ENCODE measurements around the gene H1-8.

H1-8 gene

DNA sequence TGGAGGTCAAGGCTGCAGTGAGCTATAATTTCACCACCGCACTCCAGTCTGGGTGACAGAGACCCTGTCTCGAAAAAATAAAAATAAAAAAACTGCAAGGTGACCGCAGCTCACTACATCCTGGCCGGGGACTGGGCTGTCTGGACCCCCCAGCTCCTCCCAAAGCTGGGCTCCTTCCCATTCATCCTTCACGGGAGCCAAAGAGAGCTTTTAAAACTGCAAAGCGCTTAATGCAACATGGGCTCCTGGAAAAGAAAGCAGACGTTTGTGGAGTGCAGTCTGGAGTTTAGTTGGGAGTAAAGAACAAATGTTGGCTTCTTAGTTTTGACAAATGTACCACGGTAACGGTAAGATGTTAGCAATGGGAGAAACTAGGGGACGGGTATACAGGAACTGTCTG lies 51.4 kb downstream of the H1-8 start:
- H3K4me3 ChIP-seq (ENCODE audit: low read depth, low read length): no peak overlapping the region
- TF ChIP-seq, protein P1, sequence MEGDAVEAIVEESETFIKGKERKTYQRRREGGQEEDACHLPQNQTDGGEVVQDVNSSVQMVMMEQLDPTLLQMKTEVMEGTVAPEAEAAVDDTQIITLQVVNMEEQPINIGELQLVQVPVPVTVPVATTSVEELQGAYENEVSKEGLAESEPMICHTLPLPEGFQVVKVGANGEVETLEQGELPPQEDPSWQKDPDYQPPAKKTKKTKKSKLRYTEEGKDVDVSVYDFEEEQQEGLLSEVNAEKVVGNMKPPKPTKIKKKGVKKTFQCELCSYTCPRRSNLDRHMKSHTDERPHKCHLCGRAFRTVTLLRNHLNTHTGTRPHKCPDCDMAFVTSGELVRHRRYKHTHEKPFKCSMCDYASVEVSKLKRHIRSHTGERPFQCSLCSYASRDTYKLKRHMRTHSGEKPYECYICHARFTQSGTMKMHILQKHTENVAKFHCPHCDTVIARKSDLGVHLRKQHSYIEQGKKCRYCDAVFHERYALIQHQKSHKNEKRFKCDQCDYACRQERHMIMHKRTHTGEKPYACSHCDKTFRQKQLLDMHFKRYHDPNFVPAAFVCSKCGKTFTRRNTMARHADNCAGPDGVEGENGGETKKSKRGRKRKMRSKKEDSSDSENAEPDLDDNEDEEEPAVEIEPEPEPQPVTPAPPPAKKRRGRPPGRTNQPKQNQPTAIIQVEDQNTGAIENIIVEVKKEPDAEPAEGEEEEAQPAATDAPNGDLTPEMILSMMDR (IDR thresholded peaks at IDR 0.05; ENCODE audit: control insufficient read depth, extremely low read depth, insufficient read depth): no peak
- no peak for DNase-seq (ENCODE audit: low read depth)

DNA sequence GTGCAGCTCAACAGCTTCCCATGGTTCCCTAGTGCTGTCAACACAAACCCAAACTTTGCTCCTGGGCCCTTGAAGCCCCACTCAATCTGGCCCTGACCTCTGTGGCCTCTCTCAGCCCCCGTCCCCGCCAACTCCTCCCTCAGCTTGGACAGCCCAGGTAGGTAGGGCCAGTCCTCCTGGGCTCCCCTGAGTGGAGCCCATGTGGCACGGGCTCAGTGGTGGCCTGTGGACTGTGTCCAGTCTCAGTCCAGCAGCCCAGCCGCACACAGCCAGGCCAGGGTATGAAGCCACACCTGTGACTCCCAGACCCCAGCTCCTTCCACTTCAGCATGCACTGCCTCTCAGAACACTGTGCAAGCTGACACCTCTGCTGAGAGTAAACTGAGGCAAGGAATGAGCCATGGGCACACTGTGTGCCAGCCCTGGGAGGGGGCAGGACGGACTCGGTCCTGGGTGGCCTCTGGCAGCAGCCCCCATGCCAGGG lies 52.0 kb downstream of the H1-8 start:
- H3K4me3 ChIP-seq (ENCODE audit: low read depth, low read length): no peak overlapping the region
- TF ChIP-seq, protein P1 (IDR thresholded peaks at IDR 0.05; ENCODE audit: control insufficient read depth, extremely low read depth, insufficient read depth): no peak
- no peak for DNase-seq (ENCODE audit: low read depth)

DNA sequence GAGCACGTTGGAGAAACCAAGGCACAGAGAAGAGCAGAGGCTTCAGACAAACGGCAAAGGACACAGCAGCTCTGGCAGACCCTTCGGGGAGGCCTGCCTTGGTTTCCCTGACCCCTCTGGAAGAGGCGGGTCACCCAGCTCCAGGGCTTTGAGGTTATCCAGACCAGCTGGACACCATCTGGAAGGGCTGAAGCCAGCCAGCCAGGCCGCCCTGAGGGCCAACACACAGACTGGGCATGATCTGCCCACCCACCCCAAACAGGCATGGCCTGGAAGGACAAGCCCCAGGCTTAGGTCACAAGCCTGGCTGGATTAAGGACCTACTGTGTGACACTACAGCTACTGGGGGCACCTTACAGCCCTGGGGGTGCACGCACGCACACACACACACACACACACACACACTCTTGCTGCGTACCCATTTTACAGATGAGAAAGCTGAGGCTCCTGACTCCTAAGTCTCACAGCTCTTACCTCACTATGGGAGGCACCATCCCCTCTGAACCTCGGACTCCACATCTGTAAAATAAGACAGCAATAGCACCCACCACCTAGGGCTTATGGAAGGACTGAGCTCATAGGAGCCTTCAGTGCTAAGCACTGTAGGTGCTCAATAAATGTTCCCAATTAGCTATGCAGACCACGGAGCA lies 52.7 kb downstream of the H1-8 start:
- H3K4me3 ChIP-seq (ENCODE audit: low read depth, low read length): no peak overlapping the region
- TF ChIP-seq, protein P1 (IDR thresholded peaks at IDR 0.05; ENCODE audit: control insufficient read depth, extremely low read depth, insufficient read depth): no peak
- no peak for DNase-seq (ENCODE audit: low read depth)

DNA sequence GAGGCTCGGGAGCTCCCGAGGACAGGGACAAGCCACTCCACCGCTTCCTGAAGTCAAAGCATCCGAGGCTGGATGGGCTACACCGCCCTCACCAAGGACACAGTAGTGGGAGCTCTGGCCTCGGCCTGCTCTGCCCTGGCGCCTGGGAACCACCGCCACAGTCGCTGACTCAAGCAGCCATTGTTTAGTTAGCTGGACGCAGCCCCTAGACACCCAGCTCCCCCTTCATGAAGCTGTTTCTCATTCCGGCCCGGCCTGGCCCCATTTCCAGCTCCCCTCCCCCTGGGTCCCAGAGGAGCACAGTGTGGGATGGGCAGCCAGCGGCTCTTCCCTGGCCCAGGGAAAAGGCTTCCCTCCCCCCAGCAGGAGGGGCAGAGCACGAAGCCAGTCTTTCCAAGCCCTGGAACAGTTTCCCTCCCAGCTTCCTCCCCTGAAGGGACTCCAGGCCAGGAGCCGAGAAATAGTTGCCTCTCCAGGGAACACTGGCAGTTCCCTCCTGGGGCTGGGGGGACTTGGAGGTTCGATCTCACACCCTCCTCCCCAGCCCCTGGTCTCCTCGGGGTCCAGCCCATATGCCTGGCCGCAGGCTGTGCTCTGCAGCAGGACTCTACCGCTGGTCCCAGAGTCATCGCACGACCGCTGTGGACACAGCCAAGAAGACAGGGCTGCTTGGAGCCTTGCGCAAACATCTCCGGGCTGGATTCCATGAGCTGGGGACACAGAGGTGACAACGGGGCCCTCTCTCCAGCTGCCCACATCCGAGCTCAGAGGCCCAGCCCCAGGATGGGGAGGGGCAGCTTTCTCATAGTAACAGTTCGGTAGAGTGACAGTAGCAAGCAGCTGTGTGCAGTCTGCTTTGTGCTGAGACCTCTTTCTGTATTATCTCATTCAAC lies 53.5 kb downstream of the H1-8 start:
- no peak for DNase-seq (ENCODE audit: low read depth)
- TF ChIP-seq, protein P1 (IDR thresholded peaks at IDR 0.05; ENCODE audit: control insufficient read depth, extremely low read depth, insufficient read depth): no peak
- H3K4me3 ChIP-seq (ENCODE audit: low read depth, low read length): no peak overlapping the region

DNA sequence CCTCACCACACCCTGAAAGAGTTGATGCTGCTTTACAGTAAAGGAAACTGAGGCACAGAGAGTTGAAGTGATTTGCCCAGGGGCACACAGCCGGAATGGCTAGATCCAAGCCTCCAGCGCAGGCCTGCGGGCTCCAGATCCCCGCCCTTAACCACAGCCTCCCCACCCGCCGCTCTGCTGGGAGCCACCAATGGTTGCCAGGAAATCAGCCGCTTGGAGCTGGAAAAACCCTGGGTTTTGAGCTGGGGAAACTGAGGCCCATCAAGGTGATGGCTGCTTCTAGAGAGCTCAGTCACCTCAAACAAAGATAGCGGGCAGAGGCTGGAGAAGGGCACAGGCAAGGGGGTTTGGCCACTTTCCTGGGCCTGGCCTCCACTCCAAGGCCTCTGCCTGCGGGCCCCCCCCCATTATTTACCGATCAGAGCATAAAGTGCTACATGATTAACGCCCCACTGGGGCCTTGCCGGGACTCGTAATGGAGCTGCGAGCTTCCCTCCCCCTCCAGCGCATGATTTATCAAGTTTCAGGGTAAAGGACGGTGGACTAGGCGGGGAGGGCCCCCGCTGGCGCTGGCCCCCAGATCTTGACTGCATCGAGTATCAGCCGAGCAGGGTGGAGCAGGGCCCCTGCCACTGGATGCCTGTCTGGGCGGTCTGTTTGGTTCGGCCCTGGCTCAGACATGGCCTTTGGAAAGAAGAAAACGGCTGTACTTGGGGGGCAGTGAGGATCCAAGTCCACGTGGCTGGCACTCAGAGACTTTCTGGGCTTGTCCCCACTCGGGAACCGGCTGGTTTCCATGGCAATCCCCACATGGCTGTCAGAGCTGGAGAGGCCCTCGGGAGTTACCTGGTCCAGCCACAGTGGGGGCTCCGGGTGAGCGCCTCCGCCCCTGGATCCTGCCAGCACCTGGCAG lies 54.4 kb downstream of the H1-8 start:
- TF ChIP-seq, protein P1 (IDR thresholded peaks at IDR 0.05; ENCODE audit: control insufficient read depth, extremely low read depth, insufficient read depth): no peak
- H3K4me3 ChIP-seq (ENCODE audit: low read depth, low read length): no peak overlapping the region
- DNase-seq (ENCODE audit: low read depth): no peak

DNA sequence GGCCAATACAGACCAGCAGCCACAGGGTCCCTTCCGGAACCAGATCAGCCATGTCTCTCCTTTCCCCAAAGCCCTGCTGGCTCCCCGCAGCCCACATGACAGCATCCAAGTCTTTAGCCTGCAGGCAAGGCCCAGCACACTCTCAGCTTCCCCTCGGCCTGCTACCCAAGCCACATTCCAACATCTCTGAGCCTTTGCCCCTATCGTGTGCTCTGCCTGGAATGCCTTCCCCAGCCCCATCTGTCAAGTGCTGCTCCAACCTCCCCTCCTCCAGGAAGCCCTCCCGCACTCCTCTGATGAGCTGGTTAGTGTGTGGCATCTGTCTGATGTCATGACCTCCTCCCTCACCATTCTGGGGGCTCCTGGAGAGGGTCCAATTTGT lies 55.0 kb downstream of the H1-8 start:
- no peak overlapping the region for H3K4me3 ChIP-seq (ENCODE audit: low read depth, low read length)
- TF ChIP-seq, protein P1 (IDR thresholded peaks at IDR 0.05; ENCODE audit: control insufficient read depth, extremely low read depth, insufficient read depth): no peak
- DNase-seq (ENCODE audit: low read depth): no peak

All from LNCaP clone FGC (cell line).